Nephron (organoid): ENCODE measurements around the gene UBE3C.

ENCODE experiments used
- H3K27ac Mint-ChIP-seq, 3 experiments: 2 replicates each; pipeline ENCODE4 v1.8.0; 2020; ENCODE audit warnings: mixed read lengths in 3 of 3, mild to moderate bottlenecking in 2 of 3, moderate library complexity in 1 of 3
- H3K27me3 Mint-ChIP-seq: 2 replicates; pipeline ENCODE4 v1.8.0; 2021; ENCODE audit warnings: low read depth, mild to moderate bottlenecking, moderate library complexity, mixed read lengths
- H3K36me3 Mint-ChIP-seq: 2 replicates; pipeline ENCODE4 v1.8.0; 2020; ENCODE audit warnings: low read depth, mixed read lengths
- H3K4me1 Mint-ChIP-seq: 2 replicates; pipeline ENCODE4 v1.8.0; 2020; ENCODE audit warnings: mixed read lengths
- H3K4me3 Mint-ChIP-seq, 3 experiments: 2 replicates each; pipeline ENCODE4 v1.8.0; 2020; ENCODE audit warnings: mild to moderate bottlenecking in 3 of 3, mixed read lengths in 3 of 3, moderate library complexity in 2 of 3
- H3K9me3 Mint-ChIP-seq: 2 replicates; pipeline ENCODE4 v1.8.0; 2020; ENCODE audit warnings: mixed read lengths
- TF ChIP-seq, protein P1 (sequence below), 3 experiments: fragments of 200-600 bp; sonication (generic); IDR thresholded peaks; one replicate each; pipeline ENCODE4 v1.5.0; 2021; ENCODE audit warnings: antibody characterized with exemption in 3 of 3; ENCODE audit not compliant: unreplicated experiment in 3 of 3

UBE3C gene

DNA sequence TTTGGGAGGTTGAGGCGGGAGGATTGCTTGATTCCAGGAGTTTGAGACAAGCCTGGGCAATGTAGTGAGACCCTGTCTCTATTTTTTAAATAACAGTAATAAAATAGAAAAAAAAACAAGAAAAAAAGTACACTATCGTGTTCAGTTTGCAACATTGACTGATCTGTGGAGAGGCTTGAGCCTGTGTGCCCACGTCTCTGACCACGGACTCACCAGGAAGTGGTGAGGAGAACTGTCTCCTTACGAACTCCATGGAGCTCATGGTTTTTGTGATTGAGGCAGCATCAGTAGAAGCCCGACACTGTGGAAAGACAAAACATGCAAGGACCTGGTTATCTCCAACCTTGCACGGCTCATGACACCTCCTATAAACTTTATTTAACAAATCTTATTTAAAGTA lies 174.2 kb downstream of the UBE3C start:
- no peaks in the 10 kb centered on the region for H3K9me3 Mint-ChIP-seq
- H3K36me3 Mint-ChIP-seq: no peaks in the 10 kb centered on the region
- no peak overlapping the region for H3K27ac Mint-ChIP-seq
- peaks cover 4% of the 10 kb centered on the region for H3K4me1 Mint-ChIP-seq
- H3K27me3 Mint-ChIP-seq: peaks cover 4% of the 10 kb centered on the region
- H3K4me3 Mint-ChIP-seq: no peak overlapping the region
- TF ChIP-seq, protein P1, sequence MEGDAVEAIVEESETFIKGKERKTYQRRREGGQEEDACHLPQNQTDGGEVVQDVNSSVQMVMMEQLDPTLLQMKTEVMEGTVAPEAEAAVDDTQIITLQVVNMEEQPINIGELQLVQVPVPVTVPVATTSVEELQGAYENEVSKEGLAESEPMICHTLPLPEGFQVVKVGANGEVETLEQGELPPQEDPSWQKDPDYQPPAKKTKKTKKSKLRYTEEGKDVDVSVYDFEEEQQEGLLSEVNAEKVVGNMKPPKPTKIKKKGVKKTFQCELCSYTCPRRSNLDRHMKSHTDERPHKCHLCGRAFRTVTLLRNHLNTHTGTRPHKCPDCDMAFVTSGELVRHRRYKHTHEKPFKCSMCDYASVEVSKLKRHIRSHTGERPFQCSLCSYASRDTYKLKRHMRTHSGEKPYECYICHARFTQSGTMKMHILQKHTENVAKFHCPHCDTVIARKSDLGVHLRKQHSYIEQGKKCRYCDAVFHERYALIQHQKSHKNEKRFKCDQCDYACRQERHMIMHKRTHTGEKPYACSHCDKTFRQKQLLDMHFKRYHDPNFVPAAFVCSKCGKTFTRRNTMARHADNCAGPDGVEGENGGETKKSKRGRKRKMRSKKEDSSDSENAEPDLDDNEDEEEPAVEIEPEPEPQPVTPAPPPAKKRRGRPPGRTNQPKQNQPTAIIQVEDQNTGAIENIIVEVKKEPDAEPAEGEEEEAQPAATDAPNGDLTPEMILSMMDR (IDR thresholded peaks at IDR 0.05; ENCODE audit: unreplicated experiment in 3 of 3): no peak

DNA sequence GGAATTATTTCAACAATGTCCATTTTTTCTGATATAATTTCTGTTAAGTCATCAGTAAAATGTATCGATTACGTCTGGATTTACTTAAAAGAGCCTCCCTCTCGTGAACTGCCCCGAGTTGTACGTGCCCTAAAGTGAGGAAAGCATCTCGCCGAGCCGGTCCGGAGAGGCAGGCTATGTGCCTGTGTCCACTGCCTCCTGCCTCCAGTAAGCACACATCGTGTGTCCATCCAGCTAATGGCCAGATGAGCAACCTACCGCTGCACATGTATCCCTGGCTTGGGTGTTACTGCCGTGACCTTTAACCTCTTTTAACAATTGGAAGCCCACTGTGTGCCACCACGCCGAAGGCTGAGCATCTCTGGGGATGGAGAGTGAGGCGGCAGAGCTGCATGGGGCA lies 174.9 kb downstream of the UBE3C start:
- Mint-ChIP-seq H3K4me3 (no peak overlapping the region), H3K27me3 (peaks cover 4% of the 10 kb centered on the region), H3K27ac (no peak overlapping the region), H3K36me3 (no peaks in the 10 kb centered on the region), H3K4me1 (peaks cover 4% of the 10 kb centered on the region), H3K9me3 (no peaks in the 10 kb centered on the region)
- TF ChIP-seq, protein P1 (IDR thresholded peaks at IDR 0.05; ENCODE audit: unreplicated experiment in 3 of 3): no peak

DNA sequence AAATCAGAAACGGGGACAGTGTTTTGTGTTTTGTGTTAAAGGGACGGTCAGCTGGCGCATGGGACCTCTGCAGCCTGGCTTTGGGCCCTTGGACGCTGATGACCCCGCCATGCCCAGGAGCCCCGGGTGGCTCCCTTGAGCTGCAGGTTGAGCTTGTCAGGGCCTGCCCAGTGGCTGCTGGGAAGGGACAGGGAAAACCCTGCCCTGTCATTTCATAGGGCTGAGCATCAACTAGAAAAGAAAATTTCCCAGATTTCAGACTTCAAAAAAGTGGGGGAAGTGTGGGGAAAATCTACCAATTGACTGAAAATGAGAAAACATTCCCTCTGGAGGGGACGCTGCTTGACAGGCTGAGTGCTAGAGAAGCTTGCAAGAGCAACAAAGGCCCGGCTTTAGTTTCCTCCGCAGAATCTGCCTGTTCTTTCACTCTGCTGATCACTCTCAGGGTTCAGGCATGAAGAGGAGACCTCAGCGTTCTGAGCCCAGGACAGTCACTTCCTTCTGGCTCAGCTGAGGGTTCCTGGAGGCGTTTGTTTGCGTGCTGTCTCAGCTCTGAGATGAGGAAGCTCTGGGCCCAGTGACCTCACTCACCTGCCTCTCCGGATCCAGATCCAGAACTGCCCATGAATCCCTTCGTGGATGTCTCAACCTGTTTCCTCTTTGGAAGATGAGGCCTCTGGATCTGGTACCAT lies 179.4 kb downstream of the UBE3C start:
- Mint-ChIP-seq H3K27me3 (no peaks in the 10 kb centered on the region), H3K27ac (no peak overlapping the region), H3K9me3 (no peaks in the 10 kb centered on the region), H3K4me1 (no peaks in the 10 kb centered on the region), H3K36me3 (no peaks in the 10 kb centered on the region), H3K4me3 (no peak overlapping the region)
- TF ChIP-seq, protein P1 (IDR thresholded peaks at IDR 0.05; ENCODE audit: unreplicated experiment in 3 of 3): no peak
